ENCODE measurements around the gene CDH13. TPM values are rescaled to one million over a fixed set of nuclear protein-coding genes. Genes with fewer than 3 reads are reported as not detected.

CDH13 gene
- total and polyA plus RNA-seq, 2 experiments from 2014 or later = 1.6 to 4.4 TPM

GRCh38 chr16:83774066-83774465, 1147.3 kb downstream of the CDH13 start:
- Histone ChIP-seq H3K27ac (ENCODE audit: low read depth) (no peak overlapping the region), H3F3A (replicated peaks; ENCODE audit: low read depth) (no peaks in the 10 kb centered on the region), H3K36me3 (ENCODE audit: insufficient read depth) (no peaks in the 10 kb centered on the region), H3K9me2 (ENCODE audit: insufficient read depth) (peaks cover 24% of the 10 kb centered on the region), H3K27me3 (ENCODE audit: insufficient read depth) (no peaks in the 10 kb centered on the region), H3K4me3 (no peak overlapping the region), H3K79me2 (replicated peaks; ENCODE audit: insufficient read depth) (no peaks in the 10 kb centered on the region), H3K4me1 (ENCODE audit: insufficient read depth) (peaks cover 15% of the 10 kb centered on the region), H4K20me1 (replicated peaks; ENCODE audit: insufficient read depth) (no peaks in the 10 kb centered on the region), H2AFZ (no peak overlapping the region), H3K4me2 (no peak overlapping the region)
- no peaks in the 10 kb centered on the region for H3K36me3 Mint-ChIP-seq (ENCODE audit: low read depth)
- ATAC-seq = no peak
- peaks cover 20% of the 10 kb centered on the region for H3K4me1 Mint-ChIP-seq
- TF ChIP-seq CREB1 (CRISPR knock-in tag; IDR thresholded peaks at IDR 0.05; ENCODE audit: low read depth) (no peak), EZH2phosphoT487 (IDR thresholded peaks at IDR 0.05; ENCODE audit: unreplicated experiment) (no peak), ETS1 (IDR thresholded peaks at IDR 0.05) (no peak), CTCF (conservative IDR thresholded peaks at IDR 0.05; ENCODE audit: low read depth in 2 of 2) (no peak), EZH2 (IDR thresholded peaks at IDR 0.05; ENCODE audit: low read depth, unreplicated experiment) (no peak), REST (IDR thresholded peaks at IDR 0.05; ENCODE audit: unreplicated experiment) (no peak), STAT1 (IDR thresholded peaks at IDR 0.05; ENCODE audit: unreplicated experiment) (no peak), NANOG (IDR thresholded peaks at IDR 0.05; ENCODE audit: borderline replicate concordance) (no peak), ZNF331 (CRISPR knock-in tag; IDR thresholded peaks at IDR 0.05; ENCODE audit: low read depth) (no peak), JUNB (IDR thresholded peaks at IDR 0.05; ENCODE audit: unreplicated experiment) (no peak), POLR2AphosphoS5 (IDR thresholded peaks at IDR 0.05; ENCODE audit: low read depth) (no peak), ZNF462 (CRISPR knock-in tag; IDR thresholded peaks at IDR 0.05) (no peak), ZNF114 (CRISPR knock-in tag; IDR thresholded peaks at IDR 0.05) (no peak)
- peaks cover 3% of the 10 kb centered on the region for H3K27me3 Mint-ChIP-seq (ENCODE audit: insufficient read depth, low read depth, poor library complexity)
- H3K4me3 Mint-ChIP-seq = no peak overlapping the region
- H3K9me3 Mint-ChIP-seq = peaks cover 3% of the 10 kb centered on the region; the same call in 1 of the 3 replicates
- no peak overlapping the region for H3K27ac Mint-ChIP-seq
- DNase-seq (ENCODE audit: low spot score) = no peak

Data from GM23338 (cell line).